ENCODE measurements around the gene PM20D2.

PM20D2 gene

DNA sequence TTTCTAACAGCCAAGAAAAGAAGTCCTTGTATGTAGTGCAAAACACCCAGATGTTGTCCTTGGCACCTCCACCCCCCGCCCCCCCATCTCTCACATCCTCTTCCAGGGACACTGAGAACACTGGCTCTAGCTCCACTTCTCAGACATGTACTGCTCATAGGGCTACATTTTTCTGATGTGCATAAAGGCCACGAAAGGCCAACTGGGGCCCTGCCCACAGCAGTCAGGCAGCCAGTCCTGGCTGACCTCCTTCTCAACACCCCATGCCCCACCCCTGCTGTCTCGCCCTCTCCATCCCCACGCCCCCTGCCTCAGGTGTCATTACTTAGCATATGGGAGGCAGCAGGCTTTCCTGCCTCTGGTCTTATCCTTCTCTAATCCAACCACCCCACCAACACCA, 60.0 kb downstream of the PM20D2 start:
- DNase-seq = no peak

DNA sequence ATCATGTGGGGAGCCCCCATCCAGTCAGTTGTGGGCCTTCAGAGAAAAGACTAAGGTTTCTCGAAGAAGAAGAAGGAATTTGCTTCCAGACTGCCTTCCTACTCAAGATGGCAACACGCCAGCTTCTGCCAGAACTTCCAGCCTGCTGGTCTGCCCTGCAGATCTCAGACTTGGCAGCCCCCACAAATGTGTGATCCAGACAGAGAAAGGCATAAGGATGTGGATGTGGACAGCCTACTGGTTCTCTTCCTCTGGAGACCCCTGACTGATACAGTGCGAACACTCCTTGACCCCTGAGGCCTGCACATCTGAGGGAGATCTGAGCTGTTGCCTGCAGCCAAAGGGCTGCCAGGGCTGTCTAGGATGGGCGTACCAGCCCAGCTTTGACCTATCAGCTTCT, 62.7 kb downstream of the PM20D2 start:
- no peak for DNase-seq

DNA sequence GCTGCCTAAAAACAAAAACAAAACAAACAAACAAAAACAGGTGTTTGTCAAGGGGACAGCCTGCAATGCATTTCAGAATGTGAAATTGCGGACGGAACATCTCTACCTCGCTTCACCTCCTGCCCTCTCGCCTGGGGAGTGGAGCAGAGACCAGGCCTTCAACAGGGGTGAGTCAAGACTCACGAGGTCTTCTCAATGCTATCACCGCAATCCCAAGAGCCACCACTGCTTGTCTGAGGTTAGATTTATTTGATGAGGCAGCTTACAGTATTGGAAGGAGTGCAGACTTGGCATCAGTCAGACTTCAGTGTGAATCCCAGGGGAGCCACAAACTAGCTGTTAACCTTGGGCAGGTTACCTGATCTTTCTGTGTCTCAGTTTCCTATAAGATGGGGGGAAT, 63.6 kb downstream of the PM20D2 start:
- DNase-seq = no peak

DNA sequence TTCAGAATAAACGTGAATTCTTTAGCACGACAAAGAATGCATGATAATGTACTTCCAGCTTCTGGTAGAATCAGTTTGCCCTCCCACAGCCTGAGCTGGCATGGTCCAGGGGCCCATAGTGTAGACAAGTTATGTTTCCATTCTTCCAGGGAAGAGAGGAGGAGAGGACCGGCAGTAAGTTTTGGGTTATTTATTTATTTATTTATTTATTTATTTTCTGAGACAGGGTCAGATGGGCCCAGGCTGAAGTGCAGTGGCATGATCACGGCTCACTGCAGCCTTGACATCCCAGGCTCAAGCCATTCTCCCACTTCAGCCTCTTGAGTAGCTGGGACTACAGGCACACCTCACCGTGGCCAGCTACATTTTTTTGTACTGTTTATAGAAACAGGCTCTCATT, 66.6 kb downstream of the PM20D2 start:
- no peak for DNase-seq

DNA sequence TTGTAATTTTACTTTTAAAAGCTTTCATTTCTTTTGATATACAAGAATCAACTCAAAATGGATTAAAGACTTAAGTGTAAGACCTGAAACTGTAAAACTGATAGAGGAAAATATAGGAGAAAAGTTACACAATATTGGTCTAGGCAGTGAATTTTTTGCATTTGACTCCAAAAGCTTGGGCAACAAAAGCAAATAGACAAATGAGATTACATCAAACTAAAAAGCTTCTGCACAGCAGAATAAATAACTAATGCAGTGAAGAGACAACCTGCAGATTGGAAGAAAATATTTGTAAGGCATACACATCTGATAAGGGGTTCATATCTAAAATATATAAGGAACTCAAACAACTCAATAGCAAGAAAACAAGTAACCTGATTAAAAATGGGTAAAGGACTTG, 68.3 kb downstream of the PM20D2 start:
- no peak for DNase-seq

Measured in SHP77 (cell line).